MG63 (cell line): ENCODE measurements around the gene GORAB. TPM values are rescaled to one million over a fixed set of nuclear protein-coding genes. Genes with fewer than 3 reads are reported as not detected.

Experiments used
- DNase-seq: peaks from one replicate; pipeline ENCODE4 v3.0.0-alpha.2; 2020
- H3K27me3 ChIP-seq: fragments of 250-450 bp; sonication (Bioruptor Pico); 2 replicates; pipeline ENCODE4 v1.5.1; 2020; ENCODE audit warnings: mild to moderate bottlenecking, moderate library complexity
- H3K36me3 ChIP-seq: fragments of 250-450 bp; sonication (Bioruptor Pico); 2 replicates; pipeline ENCODE4 v1.5.1; 2020; ENCODE audit warnings: mild to moderate bottlenecking, moderate library complexity
- H3K4me3 ChIP-seq: fragments of 250-450 bp; sonication (Bioruptor Pico); 2 replicates; pipeline ENCODE4 v1.5.1; 2020; ENCODE audit warnings: mild to moderate bottlenecking, moderate library complexity
- H3K9me3 ChIP-seq: fragments of 250-450 bp; sonication (Bioruptor Pico); 2 replicates; pipeline ENCODE4 v1.5.1; 2020; ENCODE audit warnings: mild to moderate bottlenecking, moderate library complexity
- total RNA-seq: library from RNA; depleted of rRNA; stranded (reverse); fragments of >200 nt; shearing (Covaris generic); gene quantifications from 2 replicates; pipeline ENCODE4 v1.2.3, GENCODE V29; 2014; ENCODE audit warnings: low replicate concordance; rRNA removed

The GORAB gene
- total RNA-seq, 1 experiment from 2014 or later, result 5.0 TPM

GRCh38 chr1:170601866-170602265, 69.9 kb downstream of the GORAB start:
- no peak overlapping the region for H3K4me3 ChIP-seq
- H3K9me3 ChIP-seq, result no peaks in the 10 kb centered on the region
- no peaks in the 10 kb centered on the region for H3K36me3 ChIP-seq
- no peaks in the 10 kb centered on the region for H3K27me3 ChIP-seq
- DNase-seq, result no peak

Other genes starting within 250 kb of the GORAB start
- 0.27 and 1.2 TPM in 2 replicates for gene PRRX1, start 132.0 kb downstream of the GORAB start, total RNA-seq